DMS 273 treated with DMSO at 0.1 percent for 48 hours (cell line): ENCODE measurements around the gene TAAR2.
"Not testable (repeated sequence)": the region's sequence is repeated elsewhere in the genome, so short reads cannot be mapped to it uniquely, and the experiment has no call there.

Experiments
- DNase-seq: peaks from one replicate; lab custom pipeline; 2025; lab: John Stamatoyannopoulos, UW

TAAR2 gene, protein sequence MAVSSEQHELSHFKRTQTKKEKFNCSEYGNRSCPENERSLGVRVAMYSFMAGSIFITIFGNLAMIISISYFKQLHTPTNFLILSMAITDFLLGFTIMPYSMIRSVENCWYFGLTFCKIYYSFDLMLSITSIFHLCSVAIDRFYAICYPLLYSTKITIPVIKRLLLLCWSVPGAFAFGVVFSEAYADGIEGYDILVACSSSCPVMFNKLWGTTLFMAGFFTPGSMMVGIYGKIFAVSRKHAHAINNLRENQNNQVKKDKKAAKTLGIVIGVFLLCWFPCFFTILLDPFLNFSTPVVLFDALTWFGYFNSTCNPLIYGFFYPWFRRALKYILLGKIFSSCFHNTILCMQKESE

GRCh38 chr6:132624175-132624574, at the start of gene TAAR2:
TAAR2 (minus strand) TSS chr6:132624275; CDS start chr6:132624275, 0 bp downstream.
- DNase-seq: no peak

GRCh38 chr6:132673376-132674094, 49.5 kb upstream of the TAAR2 start:
- DNase-seq: no peak

DNA sequence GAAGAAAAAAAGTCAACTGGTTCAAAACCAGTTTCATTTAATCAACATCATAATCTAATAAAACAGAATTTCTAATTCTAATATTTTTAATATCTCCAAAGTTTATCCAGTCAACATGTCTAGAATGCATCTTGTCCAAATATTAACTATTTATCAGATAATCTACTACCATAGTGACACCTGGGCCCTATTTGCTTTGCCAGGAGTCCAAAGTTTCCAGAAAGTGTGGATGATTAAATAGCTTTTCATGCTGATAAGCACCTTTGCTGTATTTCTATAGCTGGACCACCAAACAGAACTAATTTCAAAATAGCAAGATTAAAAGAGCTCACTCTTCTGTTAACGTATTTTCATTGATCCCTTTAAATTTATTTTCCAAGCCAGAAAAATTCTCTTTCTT, 47.2 kb upstream of the TAAR2 start:
- DNase-seq: no peak

- DNase-seq: peak; percentile 9
Observed at GRCh38 chr6:132669690-132670291, 45.7 kb upstream of the TAAR2 start.

- no peak for DNase-seq
Observed at GRCh38 chr6:132666118-132666517, 42.0 kb upstream of the TAAR2 start.

GRCh38 chr6:132664309-132665034, 40.4 kb upstream of the TAAR2 start:
- DNase-seq: no peak

DNA sequence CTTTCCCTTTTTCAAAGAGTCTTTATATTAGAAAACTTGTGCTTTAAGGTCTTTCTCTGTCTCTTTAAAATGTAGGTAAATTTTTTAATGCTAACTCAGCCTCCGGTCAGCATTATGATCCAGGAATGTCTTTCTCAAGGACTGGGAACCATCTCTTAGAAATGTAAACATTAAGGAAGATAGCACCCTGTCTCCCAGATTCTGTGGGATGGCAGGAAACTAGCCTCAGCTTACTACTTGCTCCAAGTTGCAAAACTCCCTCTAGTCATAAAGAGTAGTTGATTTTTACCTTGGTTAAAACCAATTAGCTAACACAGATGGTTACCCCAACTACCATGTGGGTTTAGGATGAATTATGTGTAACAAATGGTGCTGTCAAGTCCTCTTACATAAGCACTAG, 39.6 kb upstream of the TAAR2 start:
- no peak for DNase-seq

DNA sequence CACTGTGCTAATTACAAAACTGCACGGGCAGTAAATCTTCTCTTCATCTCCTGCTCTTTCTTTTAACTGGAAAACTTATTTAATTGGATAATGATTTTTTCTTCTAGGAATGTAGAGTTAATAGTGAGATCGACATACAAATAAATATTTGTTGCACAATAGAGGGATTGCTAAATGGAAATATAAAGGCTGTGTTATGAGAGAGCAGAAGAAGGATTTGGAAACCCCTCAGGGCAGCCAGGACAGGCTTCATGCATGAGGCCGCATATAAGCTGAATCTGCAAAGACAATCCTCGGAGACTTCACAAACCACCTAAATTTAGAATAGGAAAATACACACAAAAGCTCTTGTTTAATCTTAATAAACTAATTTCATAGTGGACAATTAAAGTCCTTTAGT, 37.8 kb upstream of the TAAR2 start:
- no peak for DNase-seq

- no peak for DNase-seq
Observed at GRCh38 chr6:132659082-132659481, 35.0 kb upstream of the TAAR2 start, which contains the start of gene TAAR1. TAAR1 (minus strand) TSS chr6:132659182; CDS start chr6:132646003, 13,179 bp downstream.

DNA sequence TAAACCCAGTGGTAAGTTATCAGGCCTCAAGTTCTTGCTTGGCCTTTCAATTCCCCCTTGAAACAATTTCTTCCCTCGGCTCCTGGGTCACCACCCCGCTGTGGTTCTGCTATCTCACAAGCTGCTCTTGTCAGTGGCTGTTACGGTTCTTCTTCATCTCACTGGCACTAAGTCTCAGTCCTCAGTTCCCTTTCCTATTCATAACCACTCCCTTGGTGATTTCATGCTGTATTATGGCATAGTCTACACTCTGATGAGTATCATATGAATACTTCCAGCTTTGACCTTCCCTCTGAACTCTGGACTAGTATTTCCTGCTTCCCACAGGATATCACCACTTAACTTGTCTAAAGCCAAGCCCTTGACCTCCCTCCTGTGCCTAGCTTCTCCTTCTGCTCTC, 27.0 kb upstream of the TAAR2 start:
- DNase-seq: no peak

- DNase-seq: no peak
Observed at GRCh38 chr6:132650429-132650828, 26.4 kb upstream of the TAAR2 start.

DNA sequence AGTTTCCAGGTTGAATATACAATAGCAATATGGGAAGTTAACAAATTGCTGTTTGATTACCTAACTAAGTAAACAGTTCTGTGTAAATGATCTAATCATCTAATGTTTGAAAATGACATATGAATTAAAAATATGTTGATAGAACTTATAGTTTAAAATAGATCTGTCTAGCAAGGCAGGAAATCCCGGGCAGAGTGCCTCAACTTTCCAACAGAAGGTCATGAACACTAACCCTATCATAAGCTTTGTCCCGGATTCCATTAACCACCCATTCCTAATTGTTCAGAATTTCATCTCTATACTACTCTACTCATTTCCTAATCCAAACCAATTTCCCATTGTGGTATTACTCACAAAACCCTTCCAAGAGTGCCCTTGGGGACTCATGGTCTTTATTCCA, 24.8 kb upstream of the TAAR2 start:
- no peak for DNase-seq

- DNase-seq: no peak
Observed at GRCh38 chr6:132648356-132648755, 24.3 kb upstream of the TAAR2 start.

- no peak for DNase-seq
Observed at GRCh38 chr6:132643547-132643946, 19.5 kb upstream of the TAAR2 start.

GRCh38 chr6:132637135-132637534, 13.1 kb upstream of the TAAR2 start:
- DNase-seq: not testable (repeated sequence)

GRCh38 chr6:132635906-132636305, 11.8 kb upstream of the TAAR2 start:
- DNase-seq: not testable (repeated sequence)

- not testable (repeated sequence) for DNase-seq
Observed at GRCh38 chr6:132635288-132635687, 11.2 kb upstream of the TAAR2 start.

- no peak for DNase-seq
Observed at GRCh38 chr6:132634796-132635195, 10.7 kb upstream of the TAAR2 start.

- no peak for DNase-seq
Observed at GRCh38 chr6:132633362-132633761, 9.3 kb upstream of the TAAR2 start.

DNA sequence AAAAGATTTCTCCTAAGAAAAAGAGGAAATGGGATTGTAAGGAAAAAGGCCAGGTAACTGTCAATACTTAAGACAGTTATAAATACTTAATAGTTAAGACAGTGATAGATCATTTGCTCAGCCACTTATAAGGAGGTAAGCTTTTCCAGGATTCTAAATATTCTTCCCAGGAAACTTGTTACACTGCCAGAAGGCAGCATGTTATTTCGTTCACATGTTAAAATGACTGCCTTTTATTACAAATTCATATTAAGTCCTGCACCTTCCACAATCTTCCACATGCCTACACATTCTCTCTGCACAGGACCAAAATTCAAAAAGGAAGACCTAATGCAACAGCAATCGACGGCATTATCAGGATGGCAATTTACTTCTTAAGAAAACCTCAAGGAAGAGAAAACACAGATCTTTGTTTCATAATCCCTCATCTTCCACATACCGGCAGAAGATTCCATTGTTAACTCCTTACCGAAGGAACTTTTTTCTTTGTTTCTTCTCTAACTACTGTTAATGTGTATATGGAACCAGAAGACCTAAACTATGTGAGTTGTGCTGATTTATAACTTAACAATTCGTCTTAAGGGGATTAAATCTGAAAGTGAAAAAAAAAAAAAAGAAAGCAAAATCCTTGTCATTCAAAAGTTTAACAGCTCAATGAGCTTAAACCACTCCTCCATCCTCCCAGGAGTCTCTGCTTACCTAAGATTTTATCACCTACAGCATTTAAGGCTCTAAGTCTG, 799 bp downstream of the TAAR2 start:
- no peak for DNase-seq

DNA sequence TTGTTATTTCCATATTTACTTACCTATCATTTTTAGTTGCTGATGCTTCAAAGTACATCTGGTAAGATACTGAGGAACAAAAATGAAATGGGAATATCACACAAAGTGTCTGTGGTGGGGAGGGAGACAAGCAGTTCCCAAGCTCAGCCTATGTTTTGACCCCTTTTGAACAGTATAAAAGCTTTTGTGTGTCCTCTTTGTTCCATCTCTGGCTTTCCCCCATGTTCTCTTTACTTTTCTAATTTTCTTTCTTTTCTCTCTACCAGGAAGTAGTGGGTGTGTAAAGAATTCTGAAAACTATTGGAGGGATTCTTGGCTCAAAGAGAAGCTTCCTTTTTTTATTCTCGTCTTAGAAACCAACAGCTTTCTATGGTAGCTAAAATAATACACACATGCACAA, 7.4 kb downstream of the TAAR2 start:
- DNase-seq: no peak

DNA sequence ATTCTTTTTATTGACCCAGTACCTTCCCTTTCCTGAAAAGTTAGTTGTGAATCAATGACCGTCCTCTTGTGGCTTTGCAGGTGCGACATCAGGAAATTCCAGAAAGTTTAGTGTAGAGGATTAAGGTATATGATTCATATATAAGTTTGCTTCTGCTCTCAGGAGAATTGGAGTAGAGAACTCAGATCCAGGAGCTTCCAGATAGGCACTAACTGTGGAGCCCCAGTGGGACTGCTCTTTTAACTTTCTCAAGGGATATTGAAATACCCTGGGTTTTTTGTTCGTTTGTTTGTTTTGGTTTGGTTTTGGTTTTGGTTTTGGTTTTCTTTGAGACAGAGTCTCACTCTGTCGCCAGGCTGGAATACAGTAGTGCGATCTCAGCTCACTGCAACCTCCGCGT, 9.5 kb downstream of the TAAR2 start:
- no peak for DNase-seq
